ENCODE measurements around the gene IFRD2.
"Not testable (repeated sequence)": the region's sequence is repeated elsewhere in the genome, so short reads cannot be mapped to it uniquely, and the experiment has no call there.

IFRD2 gene

DNA sequence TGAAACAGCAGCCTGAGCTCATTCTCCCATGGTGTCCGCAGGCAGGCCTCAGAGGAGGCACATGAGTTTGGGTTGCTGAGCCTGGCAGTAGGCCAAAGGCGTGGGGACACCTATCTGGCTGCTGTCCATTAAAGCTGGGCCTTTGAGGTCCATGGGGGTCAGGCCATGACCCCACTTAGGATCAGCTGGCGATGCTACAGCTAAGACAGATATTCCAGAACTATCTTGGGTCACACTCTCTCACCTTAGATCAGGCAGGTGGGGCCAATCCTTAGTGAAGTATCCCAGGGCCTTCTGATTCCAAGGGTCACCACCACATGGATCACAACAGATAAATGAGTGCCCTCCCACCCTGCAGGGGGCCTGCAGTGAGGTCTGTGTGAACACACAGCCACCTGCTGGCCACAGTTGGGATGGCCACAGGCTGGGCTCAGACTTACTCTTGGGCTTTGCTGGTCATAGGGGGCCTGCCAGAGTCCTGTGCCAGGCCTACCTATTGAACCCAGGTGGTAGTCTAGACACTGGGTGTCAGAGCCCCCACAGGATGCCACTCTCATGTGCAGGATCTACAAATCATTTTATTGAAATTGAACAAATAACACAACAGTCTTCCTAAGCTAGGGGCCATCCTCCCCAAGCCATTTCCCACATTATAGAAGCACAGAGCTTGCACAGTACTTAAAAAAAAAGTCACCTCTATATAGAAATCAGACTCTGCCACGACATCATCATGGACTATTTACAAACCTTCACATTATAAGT, 32.3 kb upstream of the IFRD2 start:
- no peak for DNase-seq (ENCODE audit: low read depth in 3 of 3)

DNA sequence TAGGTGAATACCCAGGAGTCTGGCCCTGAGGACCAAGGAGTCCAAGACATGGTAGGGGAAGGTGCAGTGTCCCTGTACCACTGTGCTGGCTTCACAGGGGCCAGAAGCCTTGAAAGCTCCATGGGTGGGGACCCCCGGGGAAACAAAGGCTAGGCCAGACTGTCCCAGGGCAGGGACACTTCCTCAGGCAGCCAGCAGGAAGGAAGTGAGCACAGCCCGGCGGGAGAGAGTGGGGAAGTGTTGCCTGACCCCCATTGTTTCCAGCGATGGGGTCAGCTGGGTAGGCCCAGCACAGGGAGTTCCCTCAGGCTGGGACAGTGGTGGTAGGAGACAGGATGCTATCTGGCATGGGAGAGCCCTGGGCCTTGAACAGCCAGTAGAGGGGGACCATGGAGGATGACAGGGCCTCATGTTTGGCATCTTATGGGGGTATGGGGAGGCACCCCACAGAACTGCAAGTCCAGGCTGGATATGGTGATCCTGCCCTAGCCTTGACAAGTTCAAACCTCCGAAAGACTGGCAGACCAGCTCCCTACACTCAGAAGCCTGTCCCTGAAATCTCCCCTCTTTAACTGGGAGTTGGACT, 31.5 kb upstream of the IFRD2 start:
- no peak for DNase-seq (ENCODE audit: low read depth in 3 of 3)

DNA sequence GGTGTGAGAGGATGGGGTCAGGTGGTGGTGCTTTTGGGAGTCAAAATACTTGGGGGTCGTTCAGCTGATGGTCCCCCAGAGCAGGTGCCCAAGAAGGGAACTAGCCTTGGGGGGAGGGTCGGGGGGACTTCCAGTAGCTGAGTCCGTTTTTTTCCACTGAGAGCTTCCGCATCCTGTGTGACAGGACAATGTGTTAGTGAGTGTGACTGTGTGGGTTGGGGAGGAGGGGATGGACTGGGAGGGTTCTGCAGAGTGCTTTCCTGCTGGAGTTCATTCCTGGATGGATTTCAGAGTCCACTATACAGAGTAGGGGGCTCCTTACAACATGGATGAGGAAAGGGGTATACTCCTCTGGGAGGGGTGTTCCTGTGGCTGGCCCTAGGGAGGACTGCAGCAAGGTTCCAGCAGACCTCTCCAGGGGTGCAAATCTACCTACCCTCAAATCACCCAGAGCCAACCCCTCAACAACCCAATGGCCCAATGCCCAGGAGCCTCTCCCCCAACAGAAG, 30.9 kb upstream of the IFRD2 start:
- DNase-seq (ENCODE audit: low read depth in 3 of 3), result no peak

DNA sequence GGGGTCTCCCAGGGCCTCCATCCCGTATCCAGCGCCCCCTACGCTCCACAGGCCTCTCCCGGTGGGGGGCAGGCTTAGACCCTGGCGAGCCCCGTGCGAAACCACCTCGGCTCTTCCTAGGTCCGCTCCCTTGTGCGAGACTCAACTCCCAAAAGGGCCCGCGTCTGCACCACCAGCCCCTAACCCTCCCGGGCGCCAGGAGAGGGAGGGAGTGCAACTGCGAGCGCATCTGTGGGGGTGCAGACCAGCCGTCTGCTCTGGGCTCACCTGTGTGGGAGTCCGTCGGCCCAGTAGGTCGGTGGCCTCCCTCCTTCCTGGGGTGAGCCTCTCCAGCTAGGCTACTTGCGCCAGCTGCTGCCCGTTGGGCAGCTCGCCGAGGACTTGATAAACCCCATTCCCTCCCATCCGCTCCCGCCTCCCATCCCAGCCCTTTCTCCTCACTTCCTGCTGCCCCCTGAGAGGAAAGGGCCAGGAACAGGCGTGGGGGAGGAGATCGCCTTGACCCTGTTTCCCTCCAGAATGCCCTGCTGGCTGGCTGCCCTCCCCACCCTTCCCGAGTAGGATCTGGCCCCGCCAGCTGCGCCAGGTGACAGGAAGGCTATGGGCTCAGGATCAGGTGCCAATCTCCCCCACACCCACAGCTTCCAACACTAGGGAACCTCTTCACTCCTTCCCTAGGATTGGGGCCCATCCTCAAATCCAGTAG, 30.3 kb upstream of the IFRD2 start, which contains the start of gene HYAL2:
Gene HYAL2, minus strand, starts transcription at position 360 of the 706 bp plus-strand sequence. CDS start 2,256 bp downstream, outside the sequence.
- DNase-seq (ENCODE audit: low read depth in 3 of 3), result no peak

DNA sequence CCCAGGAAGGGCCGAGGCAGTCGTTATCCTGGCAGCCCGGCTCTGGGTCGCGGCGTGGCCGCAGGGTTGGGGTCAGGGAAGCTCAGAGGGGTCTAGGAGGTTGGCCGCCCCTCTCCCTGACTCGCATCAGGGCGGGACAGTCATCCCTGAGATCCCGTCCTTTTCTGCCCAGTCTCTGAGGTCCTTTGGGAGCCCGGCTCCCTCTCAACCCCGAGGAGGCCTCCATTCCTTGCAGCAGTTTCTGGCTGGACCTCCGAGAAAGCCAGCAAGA, 29.8 kb upstream of the IFRD2 start:
- DNase-seq (ENCODE audit: low read depth in 3 of 3), result no peak

DNA sequence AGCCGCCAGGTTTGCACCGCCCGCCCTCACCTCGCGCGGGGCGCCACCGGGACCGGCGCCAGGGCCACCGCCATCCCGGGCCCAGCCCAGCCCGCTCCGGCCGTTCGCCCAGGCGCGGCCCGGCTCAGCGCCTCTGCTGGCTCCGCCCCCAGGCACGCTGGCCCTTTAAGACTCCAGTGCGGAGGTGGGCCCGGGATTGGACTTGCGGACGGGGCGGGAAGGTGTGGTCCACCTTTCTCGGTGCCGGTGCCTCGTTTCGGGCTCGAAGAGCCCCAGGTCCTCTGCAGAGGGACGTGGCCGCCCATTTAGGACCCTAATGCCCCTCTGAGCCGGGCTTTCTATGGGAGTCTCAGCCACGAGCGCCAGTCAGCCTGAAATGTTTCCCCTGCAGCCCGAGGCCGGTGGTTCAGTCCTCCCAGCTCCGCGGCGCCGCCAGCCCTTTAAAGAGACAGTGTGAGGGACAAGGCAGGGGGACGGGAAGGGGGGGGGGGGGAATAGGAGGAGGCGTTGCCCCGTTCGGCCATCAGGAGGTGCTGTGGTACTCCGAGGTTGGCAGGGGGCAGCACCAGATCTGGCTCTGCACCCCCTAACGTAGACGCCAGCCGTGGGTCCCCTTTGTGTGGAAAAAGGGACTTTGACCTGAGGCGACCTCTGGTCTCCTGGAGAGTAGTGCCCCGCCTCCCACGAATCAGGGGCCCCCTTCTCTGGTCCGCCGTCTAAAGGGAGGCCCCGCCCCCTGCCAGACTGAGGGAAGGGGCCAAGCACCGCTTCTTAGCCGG, 29.3 kb upstream of the IFRD2 start:
- peak; percentile 69 to 84 (median 70) for DNase-seq (ENCODE audit: low read depth in 3 of 3)

DNA sequence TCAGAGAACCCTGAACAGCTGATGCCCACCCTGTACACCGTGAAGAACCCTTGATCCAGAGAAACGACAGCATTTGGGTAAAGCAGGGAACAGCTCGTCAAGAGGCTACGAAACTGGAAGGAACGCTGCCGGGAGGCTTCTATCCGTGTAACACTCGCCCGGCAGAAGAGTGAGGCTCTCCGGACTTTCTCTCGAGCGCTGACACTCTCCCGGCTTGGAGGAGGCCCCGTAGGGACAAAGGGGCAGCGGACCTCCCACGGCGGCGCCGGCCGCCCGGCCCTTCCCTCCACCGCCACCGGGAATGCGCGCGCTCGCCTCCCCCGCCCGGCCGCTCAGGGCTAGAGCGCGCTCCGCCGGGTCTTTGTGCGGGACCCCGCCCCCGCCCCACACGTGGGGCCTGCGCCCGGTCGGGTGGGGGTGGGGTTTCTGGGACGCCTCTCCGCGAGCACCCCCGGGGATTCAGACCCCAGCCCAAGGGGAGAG, 28.7 kb upstream of the IFRD2 start:
- DNase-seq (ENCODE audit: low read depth in 3 of 3), result peak in 2 of 3 experiments; percentile 43 to 54

DNA sequence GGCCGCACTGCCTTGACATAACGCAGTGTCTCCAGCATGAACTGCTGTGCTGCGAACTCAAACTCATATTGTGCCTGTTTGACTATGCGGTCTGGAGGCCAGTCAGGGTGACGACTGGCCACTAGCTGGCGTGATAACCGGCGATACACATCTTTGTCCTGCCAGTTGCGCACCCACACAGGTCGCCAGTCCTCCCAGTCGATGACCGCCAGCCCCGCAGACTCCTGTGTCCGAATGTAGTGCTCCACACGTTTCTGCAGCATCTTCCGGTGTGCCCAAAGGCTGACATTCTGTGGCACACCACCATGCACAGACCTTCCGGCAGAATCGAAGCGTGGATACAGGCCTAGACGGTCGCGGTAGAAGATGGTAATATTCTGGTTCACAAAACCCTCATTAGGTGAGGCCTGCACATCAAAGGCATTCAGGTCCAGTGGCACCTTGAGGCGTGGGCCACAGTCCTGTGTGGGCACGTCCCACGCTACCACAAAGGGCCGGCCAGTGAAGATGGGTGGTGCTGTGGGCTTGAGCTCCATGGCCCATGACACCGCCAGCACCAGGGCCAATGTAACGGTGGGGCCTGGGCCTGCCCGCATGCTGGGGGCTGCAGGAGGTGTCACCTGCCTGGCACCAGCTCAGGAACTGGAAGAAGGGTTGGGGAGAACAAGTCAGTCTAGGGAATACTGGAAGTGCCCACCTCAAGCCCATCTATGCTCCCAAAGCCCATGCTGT, 27.8 kb upstream of the IFRD2 start:
- no peak for DNase-seq (ENCODE audit: low read depth in 3 of 3)

DNA sequence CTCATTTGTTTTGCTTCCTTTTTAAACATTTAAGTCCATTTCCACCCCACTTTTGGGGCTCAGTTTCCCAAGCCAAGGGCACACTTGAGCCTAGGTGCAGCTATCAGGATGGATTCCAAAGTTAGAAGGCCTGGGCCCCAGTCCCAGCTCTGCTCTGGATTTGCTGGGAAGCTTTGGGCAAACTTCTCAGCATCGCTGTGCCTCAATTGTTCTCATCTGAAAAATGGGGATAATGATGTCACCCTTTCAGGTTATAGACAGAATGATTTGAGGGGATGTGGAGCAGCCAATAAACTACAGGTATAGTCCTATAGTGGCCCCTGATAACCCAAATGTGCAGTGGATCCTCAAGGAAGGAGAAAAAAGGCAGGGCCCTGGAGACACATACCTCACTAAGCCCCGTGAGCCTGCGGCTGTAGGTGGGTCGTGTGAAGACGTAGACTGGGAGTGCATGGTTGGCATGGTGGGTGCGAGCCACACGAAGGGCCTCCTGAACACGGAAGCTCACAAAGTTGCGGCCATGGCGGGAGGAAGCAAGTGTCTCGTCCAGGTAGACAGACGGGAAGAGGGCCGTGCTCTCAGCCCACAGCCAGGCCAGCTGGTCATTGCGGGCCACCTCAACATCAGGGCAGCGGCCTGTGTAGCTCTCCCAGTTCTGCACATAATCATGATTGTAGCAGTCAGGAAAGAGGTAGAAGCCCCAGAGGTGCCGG, 27.1 kb upstream of the IFRD2 start:
- DNase-seq (ENCODE audit: low read depth in 3 of 3), result no peak

DNA sequence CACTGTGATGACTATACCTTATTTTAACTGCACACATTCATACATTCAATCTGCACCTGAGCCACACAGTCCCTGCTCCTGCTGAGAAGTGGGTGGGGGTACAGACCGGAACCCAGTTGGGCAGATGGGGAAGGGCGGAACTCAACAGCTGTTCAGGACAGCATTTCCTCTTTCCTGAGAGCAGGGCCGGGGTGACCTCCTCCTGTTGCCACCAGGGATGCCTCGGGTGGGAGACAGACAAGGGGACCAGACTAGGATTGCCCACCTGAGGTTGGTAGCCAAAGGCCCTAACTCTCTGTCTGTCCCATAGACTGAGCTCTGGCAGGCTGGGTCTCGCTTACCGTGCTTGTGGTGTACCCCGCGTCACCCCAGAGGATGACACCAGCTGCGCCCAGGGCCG, 26.4 kb upstream of the IFRD2 start:
- DNase-seq (ENCODE audit: low read depth in 3 of 3), result no peak

DNA sequence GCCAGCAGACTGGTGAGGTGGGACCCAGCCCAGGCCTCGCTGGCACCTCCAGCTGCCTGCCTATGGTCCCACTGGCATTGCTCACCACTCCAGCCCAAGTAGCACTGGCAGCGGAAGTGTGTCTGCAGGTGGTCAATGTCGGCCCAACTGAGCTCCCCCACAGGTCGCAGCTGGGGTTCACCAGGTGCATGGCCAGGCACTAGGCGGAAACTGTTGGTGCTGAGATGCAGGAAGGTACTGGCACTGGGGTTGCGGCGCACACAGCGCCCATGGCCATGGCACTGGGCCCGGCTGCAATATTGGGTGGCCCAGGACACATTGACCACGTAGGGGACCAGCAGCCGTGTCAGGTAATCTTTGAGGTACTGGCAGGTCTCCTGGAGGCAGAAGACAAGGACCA, 25.9 kb upstream of the IFRD2 start:
- DNase-seq (ENCODE audit: low read depth in 3 of 3), result no peak

DNA sequence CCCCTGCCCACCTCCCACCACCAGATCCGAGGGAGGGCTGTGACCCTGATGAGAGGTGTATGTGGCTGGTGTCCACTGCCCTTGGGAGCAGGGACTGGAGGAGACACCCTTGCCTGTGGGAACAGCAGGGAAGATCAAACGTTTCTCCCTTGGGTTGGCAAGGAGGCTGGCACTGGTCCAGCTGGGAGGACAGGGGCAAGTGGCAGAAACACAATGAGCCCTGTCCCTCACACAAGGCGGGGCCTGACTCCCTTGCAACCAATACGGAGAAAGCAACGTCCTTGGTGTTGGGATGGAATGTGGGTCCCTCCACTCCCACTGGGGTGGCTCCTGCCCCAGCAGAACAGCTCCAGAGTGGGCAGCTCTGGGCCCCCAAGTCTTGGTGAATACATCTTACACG, 25.1 kb upstream of the IFRD2 start:
- no peak for DNase-seq (ENCODE audit: low read depth in 3 of 3)

DNA sequence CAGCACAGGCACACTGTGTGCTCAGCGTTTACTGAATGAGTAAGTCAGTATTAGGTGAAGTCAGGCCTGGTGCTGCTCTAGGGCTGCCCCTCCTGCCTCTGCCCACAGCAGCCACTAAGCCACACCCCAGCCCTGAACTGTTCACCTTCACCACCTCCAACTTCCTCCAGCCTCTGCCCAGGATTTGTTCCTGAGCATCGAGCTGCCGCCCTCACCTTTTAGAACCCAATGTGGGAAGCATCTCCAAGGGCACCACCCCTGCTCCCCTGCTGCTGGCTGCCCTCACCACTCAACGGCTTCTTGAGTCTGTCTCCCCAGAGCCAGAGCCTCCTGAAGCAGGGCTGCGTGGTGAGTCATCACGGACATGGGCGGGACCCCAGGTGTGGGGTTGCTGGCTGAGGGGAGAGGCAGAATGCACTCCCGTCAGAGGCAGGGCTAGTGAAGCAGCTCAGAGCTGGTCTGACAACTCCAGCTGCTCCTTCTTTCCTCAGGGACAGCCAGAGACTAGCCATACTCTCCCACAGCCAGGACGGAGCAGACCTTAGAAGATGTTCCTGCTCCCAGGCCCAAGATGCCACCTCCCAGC, 24.5 kb upstream of the IFRD2 start:
- DNase-seq (ENCODE audit: low read depth in 3 of 3), result peak in 1 of 3 experiments; percentile 62

DNA sequence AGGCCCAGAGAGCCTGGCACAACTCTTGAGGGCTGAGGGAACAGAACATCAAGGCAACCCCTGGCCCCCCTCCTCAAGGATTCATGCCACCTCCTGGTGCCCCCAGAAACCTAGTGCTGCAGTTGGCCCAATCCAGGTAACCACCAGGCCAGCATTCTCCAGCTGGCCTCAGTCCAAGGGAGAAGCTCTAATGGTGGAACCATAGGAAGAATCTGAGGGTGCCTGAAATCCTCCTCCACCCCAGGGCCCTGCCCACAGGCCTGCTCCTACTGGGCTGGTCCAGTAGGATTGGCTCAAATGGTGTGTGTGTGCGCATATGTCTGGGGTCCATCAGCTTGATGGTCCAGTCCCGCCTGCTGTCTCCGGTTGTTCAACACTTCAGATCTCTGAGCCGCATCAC, 22.6 kb upstream of the IFRD2 start:
- DNase-seq (ENCODE audit: low read depth in 3 of 3), result no peak

DNA sequence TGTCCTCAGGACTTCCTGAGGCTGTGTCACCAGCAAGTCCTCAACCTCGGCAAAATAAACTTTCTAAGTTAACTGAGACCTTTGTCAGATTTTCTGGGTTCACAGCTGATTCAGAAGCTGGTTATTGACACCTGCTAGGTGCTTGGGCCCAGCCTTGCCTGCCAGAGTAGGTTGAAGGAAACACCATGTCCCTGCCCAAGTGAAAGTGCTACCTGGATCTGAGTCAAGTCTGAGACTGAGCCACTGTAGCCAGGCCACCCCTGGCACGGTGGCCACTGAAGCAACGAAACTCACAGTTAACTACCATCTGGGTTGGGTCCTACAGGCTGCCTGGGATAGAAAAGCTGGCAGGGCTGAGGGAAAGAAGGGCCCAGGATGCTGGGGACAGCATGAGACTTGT, 22.1 kb upstream of the IFRD2 start:
- DNase-seq (ENCODE audit: low read depth in 3 of 3), result no peak

DNA sequence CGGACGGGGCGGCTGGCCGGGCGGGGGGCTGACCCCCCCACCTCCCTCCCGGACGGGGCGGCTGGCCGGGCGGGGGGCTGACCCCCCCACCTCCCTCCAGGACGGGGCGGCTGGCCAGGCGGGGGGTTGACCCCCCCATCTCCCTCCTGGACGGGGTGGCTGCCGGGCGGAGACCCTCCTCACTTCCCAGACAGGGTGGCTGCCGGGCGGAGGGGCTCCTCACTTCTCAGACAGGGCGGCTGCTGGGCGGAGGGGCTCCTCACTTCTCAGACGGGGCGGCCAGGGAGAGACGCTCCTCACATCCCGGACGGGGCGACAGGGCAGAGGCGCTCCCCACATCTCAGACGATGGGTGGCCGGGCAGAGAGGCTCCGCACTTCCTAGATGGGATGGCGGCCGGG, 19.8 kb upstream of the IFRD2 start:
- DNase-seq (ENCODE audit: low read depth in 3 of 3), result not testable (repeated sequence)

DNA sequence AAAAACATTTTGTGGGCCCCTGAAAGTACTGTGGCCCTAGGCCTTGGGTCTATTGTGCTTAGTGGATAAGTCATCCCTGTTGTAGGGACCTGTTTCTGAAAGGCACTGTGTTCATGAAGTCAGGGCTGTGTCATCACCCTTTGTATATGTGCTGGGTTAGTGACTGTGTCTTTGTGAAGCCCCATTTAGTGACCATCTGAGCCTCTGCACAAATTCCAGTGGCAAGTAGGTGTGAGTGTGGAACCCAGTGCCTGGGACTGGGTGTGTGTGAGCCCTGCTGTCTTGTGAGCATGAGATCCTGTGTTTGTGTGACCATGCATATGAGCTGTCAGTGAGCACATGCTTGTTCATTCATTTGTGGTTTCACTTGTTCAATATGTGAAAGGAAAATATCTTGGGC, 12.4 kb upstream of the IFRD2 start:
- DNase-seq (ENCODE audit: low read depth in 3 of 3), result no peak

DNA sequence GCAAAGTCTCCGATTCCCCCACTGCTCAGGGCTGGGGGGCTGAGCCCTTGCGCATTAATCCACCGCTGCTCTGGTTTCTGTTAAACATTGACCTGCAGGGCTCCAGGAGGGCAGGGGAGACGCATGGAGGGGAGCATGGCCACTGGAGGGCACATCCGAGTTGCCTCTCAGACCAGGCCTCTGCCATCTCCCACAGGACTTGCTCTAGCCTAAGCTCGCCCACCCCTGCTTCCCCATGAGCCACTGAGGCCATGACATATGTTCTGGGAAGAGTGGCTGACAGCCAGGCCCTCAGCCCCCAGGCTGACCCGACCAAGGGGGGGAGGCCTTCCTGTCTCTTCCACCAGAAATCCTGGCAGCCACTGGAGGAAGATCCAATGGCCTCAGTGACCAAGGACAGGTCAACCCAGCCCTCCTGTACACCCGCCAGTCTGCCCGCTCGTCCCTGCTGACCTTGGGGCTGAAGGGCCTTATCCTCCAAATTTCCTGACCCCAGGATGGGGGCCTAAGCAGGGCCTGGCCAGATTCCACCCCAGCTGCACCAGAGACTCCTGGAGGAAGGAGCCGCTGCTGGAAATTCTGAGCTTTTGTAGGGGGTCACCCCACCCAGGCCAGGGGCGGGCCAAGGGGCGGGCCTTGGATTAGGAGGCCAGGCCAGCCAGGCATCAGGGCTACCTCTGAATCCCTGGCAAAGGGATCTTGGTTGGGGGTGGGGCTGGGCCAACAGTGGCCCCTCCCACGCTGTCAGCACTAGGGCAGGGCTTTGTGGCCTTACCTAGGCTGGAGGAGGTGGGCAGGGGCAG, 11.0 kb upstream of the IFRD2 start, which contains the start of gene HYAL1:
Gene HYAL1, minus strand, starts transcription at position 562 of the 803 bp plus-strand sequence. CDS start 618 bp downstream, outside the sequence.
- DNase-seq (ENCODE audit: low read depth in 3 of 3), result no peak
